Activated CD4-positive, alpha-beta T cell treated with anti-CD3 and anti-CD28 coated beads, Interleukin-2, amount 50 U/mL, for 16 hours (primary cell): ENCODE results near the gene ST6GALNAC1.

Source experiments
- DNase-seq: peaks from one replicate; pipeline ENCODE4 v3.0.0-alpha.2; 2020

The ST6GALNAC1 gene

DNA sequence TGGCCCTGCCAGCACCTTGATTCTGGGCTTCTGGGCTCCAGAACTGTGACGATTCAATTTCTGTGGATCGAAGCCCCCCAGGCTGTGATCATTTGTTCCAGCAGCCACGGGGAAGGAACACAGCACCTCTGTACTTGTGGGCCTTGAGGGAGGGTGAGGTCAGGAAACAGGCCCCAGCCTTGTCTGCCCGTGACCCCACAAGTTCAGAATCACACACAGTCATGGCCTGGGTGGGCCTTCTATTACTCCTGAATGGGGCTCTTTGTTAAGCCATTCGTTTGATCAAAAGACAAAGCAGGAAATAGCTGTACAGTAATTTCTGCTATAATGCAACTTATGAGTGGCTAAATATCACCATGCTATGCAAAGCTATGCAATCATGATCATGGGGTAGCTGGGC is 68.0 kb downstream of the ST6GALNAC1 start:
- no peak for DNase-seq
